NCI-H2107 treated with DMSO at 0.1 percent for 48 hours (cell line): ENCODE data around the gene UNC5C.

Experiments
- DNase-seq: peaks from one replicate; lab custom pipeline; 2025; ENCODE audit not compliant: unreplicated experiment; lab: John Stamatoyannopoulos, UW

The UNC5C gene

GRCh38 chr4:95548738-95549245, at the start of gene UNC5C:
UNC5C (minus strand) TSS chr4:95548973.
- DNase-seq: no peak

DNA sequence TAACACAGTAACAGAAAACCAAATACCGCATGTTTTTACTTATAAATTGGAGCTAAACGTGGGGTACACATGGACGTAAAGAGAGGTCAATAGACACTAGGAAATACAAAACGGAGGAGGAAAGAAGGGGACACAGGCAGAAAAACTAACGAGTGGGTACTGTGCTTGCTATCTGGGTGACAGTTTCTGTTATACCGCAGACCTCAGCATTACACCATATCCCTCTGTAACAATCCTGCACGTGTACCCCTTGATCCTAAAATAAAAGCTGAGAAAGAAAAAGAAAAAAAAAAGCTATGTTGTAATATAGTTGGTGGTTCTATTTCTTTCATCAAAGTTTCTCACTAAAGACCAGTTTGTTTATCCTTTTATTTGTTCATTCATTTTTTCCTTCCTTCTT, 47.9 kb upstream of the UNC5C start:
- no peak for DNase-seq

- DNase-seq: no peak
Measured at GRCh38 chr4:95594629-95595028, 45.9 kb upstream of the UNC5C start.

DNA sequence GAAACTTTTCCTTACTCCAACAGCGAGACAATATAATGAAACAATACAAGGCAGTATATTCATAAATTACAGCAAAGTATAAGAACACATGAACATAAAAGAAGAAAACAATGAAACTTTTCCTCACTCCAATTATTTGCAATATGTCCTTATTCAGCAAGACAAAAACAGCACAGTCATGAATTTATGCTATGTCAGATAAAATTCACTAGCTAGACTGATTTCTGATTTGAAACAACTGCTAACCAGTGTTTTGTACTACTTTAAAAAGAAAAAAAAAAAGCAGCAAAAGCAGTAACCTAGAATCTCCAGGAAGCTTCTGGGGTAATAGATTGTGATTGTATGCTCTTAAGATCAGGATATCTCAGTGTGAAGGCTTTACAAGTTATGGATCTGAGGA, 45.2 kb upstream of the UNC5C start:
- DNase-seq: no peak

DNA sequence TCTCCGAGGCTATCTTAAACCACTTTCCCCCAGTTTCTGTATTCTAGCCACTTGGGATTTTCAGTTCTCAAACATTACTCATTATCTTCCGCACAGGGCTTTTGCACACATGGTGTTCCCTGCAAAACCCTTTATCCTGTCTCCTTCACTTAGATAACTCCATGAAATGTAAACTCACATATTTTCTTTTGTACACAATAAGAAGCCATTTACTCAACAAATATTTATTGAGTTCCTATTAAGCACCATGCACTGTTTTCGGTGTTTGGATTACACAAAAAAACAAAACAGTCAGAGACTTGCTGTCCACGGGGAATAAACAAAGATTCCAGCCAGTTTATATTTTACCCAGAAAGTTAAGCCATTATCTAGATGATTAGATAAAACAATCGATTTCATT, 42.5 kb upstream of the UNC5C start:
- no peak for DNase-seq

- no peak for DNase-seq
Measured at GRCh38 chr4:95590615-95591014, 41.8 kb upstream of the UNC5C start.

GRCh38 chr4:95585016-95585695, 36.4 kb upstream of the UNC5C start:
- DNase-seq: no peak

- DNase-seq: no peak
Measured at GRCh38 chr4:95580226-95580625, 31.5 kb upstream of the UNC5C start.

GRCh38 chr4:95572304-95572991, 23.7 kb upstream of the UNC5C start:
- no peak for DNase-seq

- DNase-seq: no peak
Measured at GRCh38 chr4:95571577-95571976, 22.8 kb upstream of the UNC5C start.

- DNase-seq: no peak
Measured at GRCh38 chr4:95563638-95564337, 15.0 kb upstream of the UNC5C start.

GRCh38 chr4:95560774-95561173, 12.0 kb upstream of the UNC5C start:
- no peak for DNase-seq

- DNase-seq: no peak
Measured at GRCh38 chr4:95556207-95556859, 7.6 kb upstream of the UNC5C start.

- no peak for DNase-seq
Measured at GRCh38 chr4:95552942-95553550, 4.3 kb upstream of the UNC5C start.

- no peak for DNase-seq
Measured at GRCh38 chr4:95551653-95552052, 2.9 kb upstream of the UNC5C start.

DNA sequence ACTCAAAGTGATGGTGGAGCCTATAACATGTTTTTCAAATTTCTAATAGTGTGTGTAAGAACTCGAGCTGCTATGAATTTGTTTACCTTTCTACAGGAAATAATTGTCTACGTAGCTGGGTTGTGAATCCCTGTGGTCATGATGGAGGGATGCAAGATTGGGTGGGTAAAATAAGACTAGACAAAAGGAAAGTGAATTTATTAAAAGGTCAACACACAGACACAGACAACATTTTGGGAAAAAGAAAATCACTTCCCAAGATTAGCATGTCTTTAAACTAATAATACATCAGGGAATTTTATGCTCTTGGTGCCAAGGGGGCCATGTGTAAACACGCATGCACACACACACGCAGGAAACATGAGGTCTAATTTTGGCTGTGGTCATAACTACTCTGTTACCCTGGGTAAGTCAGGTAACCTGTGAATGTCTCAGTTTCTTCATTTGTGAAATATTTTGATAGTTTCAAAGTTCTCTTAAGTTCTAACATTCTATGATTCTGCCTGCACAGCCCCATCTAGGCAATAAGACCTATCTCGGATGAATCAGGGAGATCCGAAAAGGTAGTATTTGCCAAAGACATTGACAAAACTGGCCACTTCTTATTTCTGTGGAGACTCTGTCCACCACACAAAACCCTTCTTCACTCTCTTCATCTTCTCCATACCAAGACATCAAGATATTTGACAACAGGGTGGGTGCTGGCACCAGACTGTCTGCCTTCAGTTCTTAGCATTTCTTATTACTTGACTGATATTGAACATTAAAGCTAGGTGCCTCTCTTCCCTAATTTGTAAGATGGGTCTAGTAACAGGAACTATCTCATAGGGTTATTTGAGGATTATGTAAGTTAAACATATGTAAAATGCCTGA, 1.6 kb upstream of the UNC5C start:
- no peak for DNase-seq

GRCh38 chr4:95549246-95550114, 707 bp upstream of the UNC5C start:
- no peak for DNase-seq

DNA sequence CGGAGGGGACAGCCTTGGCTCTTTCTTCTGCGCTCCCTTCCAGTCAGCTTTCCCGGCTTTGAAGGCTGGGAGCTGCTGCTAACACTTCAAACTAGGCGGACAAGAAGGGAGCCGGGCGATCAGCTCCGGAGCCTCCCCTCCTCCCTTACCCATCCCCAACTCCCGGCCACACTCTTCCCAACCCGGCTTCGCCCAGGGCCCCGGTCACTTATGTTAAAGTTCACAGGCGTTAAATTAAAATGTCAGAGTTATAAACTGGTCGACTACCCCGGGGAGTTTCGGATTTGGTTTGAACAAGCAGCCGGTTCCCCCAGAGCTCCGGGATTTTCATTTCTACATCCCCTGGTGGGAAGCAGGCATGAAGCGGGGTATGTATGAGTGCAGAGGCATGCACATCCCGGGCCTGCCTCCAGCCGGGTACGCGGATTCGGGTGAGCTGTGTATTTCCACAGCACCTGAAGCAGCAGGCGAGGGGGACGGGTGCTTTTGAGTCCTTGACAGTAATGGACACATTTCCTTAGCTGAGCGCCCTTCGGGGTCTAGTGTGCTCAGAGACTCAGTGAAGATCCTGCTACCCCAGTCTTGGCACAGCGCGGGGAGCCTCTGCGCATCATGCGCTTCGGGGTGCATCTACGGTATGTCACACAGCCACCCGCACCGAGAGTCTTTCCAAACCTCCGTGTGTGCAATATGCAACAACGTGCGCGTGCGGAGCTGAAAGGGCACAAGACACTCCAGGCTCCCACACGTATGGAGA, 880 bp downstream of the UNC5C start:
- DNase-seq: no peak
